ENCODE results near the gene LNPK.
"Not testable (repeated sequence)": the region's sequence is repeated elsewhere in the genome, so short reads cannot be mapped to it uniquely, and the experiment has no call there.

The LNPK gene

GRCh38 chr2:175965773-175966172, 36.3 kb downstream of the LNPK start:
- no peak for DNase-seq

GRCh38 chr2:175964195-175964594, 37.9 kb downstream of the LNPK start:
- DNase-seq = no peak

- not testable (repeated sequence) for DNase-seq
Measured at GRCh38 chr2:175963171-175963570, 38.9 kb downstream of the LNPK start.

GRCh38 chr2:175957845-175958244, 44.2 kb downstream of the LNPK start:
- no peak for DNase-seq

GRCh38 chr2:175955136-175955535, 46.9 kb downstream of the LNPK start:
- no peak for DNase-seq

- no peak for DNase-seq
Measured at GRCh38 chr2:175950512-175950911, 51.6 kb downstream of the LNPK start.

- DNase-seq = no peak
Measured at GRCh38 chr2:175948191-175948590, 53.9 kb downstream of the LNPK start.

GRCh38 chr2:175947073-175947472, 55.0 kb downstream of the LNPK start:
- DNase-seq = no peak

- DNase-seq = no peak
Measured at GRCh38 chr2:175941699-175942098, 60.4 kb downstream of the LNPK start.

- no peak for DNase-seq
Measured at GRCh38 chr2:175937216-175937615, 64.9 kb downstream of the LNPK start.

GRCh38 chr2:175935289-175936181, 66.5 kb downstream of the LNPK start:
- no peak for DNase-seq

GRCh38 chr2:175932675-175933074, 69.4 kb downstream of the LNPK start:
- DNase-seq = no peak

- DNase-seq = no peak
Measured at GRCh38 chr2:175931805-175932204, 70.3 kb downstream of the LNPK start.

GRCh38 chr2:175930504-175930903, 71.6 kb downstream of the LNPK start:
- DNase-seq = no peak

- no peak for DNase-seq
Measured at GRCh38 chr2:175929850-175930249, 72.2 kb downstream of the LNPK start.

- DNase-seq = no peak
Measured at GRCh38 chr2:175926272-175926671, 75.8 kb downstream of the LNPK start.

GRCh38 chr2:175922160-175922559, 79.9 kb downstream of the LNPK start:
- DNase-seq = no peak

- no peak for DNase-seq
Measured at GRCh38 chr2:175918935-175919334, 83.1 kb downstream of the LNPK start.

- DNase-seq = no peak
Measured at GRCh38 chr2:175914846-175915245, 87.2 kb downstream of the LNPK start.

- not testable (repeated sequence) for DNase-seq
Measured at GRCh38 chr2:175913849-175914743, 88.0 kb downstream of the LNPK start.

GRCh38 chr2:175913267-175913666, 88.8 kb downstream of the LNPK start:
- not testable (repeated sequence) for DNase-seq

GRCh38 chr2:175904035-175904434, 98.0 kb downstream of the LNPK start:
- no peak for DNase-seq

GRCh38 chr2:175903384-175903936, 98.6 kb downstream of the LNPK start:
- no peak for DNase-seq

Measured in T1000 (cell line).